CMK (cell line): ENCODE data around the gene IL26.

ENCODE experiments used
- DNase-seq: peaks from one replicate; pipeline ENCODE4 v3.0.0-alpha.2; 2010; ENCODE audit warnings: low read depth

IL26 gene

GRCh38 chr12:68225576-68226476 lies at the start of gene IL26:
Gene IL26 (minus strand): TSS chr12:68225810. CDS start chr12:68225756, 54 bp downstream.
- no peak for DNase-seq

- DNase-seq = no peak
Observed at GRCh38 chr12:68272732-68273131, 47.1 kb upstream of the IL26 start.

GRCh38 chr12:68271346-68271745 lies 45.7 kb upstream of the IL26 start:
- DNase-seq = no peak

GRCh38 chr12:68270358-68270757 lies 44.7 kb upstream of the IL26 start:
- DNase-seq = no peak

GRCh38 chr12:68269779-68270178 lies 44.2 kb upstream of the IL26 start:
- DNase-seq = no peak

- no peak for DNase-seq
Observed at GRCh38 chr12:68268967-68269366, 43.4 kb upstream of the IL26 start.

GRCh38 chr12:68267892-68268396 lies 42.3 kb upstream of the IL26 start:
- no peak for DNase-seq

GRCh38 chr12:68264857-68265256 lies 39.2 kb upstream of the IL26 start:
- no peak for DNase-seq

GRCh38 chr12:68264158-68264855 lies 38.7 kb upstream of the IL26 start:
- DNase-seq = no peak

- DNase-seq = no peak
Observed at GRCh38 chr12:68263366-68263765, 37.8 kb upstream of the IL26 start.

- no peak for DNase-seq
Observed at GRCh38 chr12:68261896-68262295, 36.3 kb upstream of the IL26 start.

- no peak for DNase-seq
Observed at GRCh38 chr12:68260153-68260552, 34.5 kb upstream of the IL26 start.

- DNase-seq = no peak
Observed at GRCh38 chr12:68259318-68259940, 33.8 kb upstream of the IL26 start.

GRCh38 chr12:68253504-68253903 lies 27.9 kb upstream of the IL26 start, which contains the start of gene IL22:
Gene IL22 (minus strand): TSS chr12:68253604. CDS start chr12:68253448, 156 bp downstream.
- DNase-seq = no peak

GRCh38 chr12:68252077-68252476 lies 26.5 kb upstream of the IL26 start:
- no peak for DNase-seq

GRCh38 chr12:68250454-68250853 lies 24.8 kb upstream of the IL26 start:
- no peak for DNase-seq

GRCh38 chr12:68247785-68248184 lies 22.2 kb upstream of the IL26 start:
- no peak for DNase-seq

- no peak for DNase-seq
Observed at GRCh38 chr12:68246350-68246749, 20.7 kb upstream of the IL26 start.

- no peak for DNase-seq
Observed at GRCh38 chr12:68245180-68246021, 19.8 kb upstream of the IL26 start.

GRCh38 chr12:68242777-68243176 lies 17.2 kb upstream of the IL26 start:
- no peak for DNase-seq

GRCh38 chr12:68240975-68241374 lies 15.4 kb upstream of the IL26 start:
- no peak for DNase-seq

- DNase-seq = no peak
Observed at GRCh38 chr12:68240079-68240478, 14.5 kb upstream of the IL26 start.
